OCI-LY7 (cell line): ENCODE data around the gene C4orf36. TPM values are rescaled to one million over a fixed set of nuclear protein-coding genes. Genes with fewer than 3 reads are reported as not detected.

ENCODE experiments used
- BruUV-seq: library from RNA; stranded (reverse); fragments of 400-500 nt; replicated peaks from 2 replicates; lab custom pipeline; 2021; lab: Mats Ljungman, UMichigan
- CTCF ChIA-PET: fragments of 300-600 bp; sonication (Branson Sonifier 250); formaldehyde crosslinking; loops from one replicate; lab custom pipeline; 2022; ENCODE audit warnings: antibody characterized with exemption; ENCODE audit not compliant: unreplicated experiment; lab: Charles Lee
- POLR2A ChIA-PET: fragments of 300-600 bp; sonication (Branson Sonifier 250); formaldehyde crosslinking; loops from one replicate; lab custom pipeline; 2022; ENCODE audit warnings: antibody characterized with exemption; lab: Charles Lee
- DNase-seq: peaks from one replicate; pipeline ENCODE4 v3.0.0-alpha.2; 2015; ENCODE audit warnings: low spot score
- H2AFZ ChIP-seq: fragments of 200-600 bp; sonication (generic), shearing (Covaris generic); 2 replicates; pipeline ENCODE4 v1.6.1; 2014; ENCODE audit warnings: mild to moderate bottlenecking, antibody characterized with exemption, low read length, moderate library complexity
- H3K27ac ChIP-seq: fragments of 200-600 bp; sonication (generic); 2 replicates; pipeline ENCODE4 v1.5.1; 2014; ENCODE audit warnings: mixed run types, low read depth, mild to moderate bottlenecking, moderate library complexity, low read length, inconsistent platforms; ENCODE audit not compliant: poor library complexity, severe bottlenecking
- H3K36me3 ChIP-seq: fragments of 200-600 bp; sonication (generic); 2 replicates; pipeline ENCODE4 v1.6.1; 2014; ENCODE audit warnings: mild to moderate bottlenecking, antibody characterized with exemption, low read length, moderate library complexity, mixed read lengths; ENCODE audit not compliant: insufficient read depth
- H3K4me1 ChIP-seq: fragments of 200-600 bp; sonication (generic); 2 replicates; pipeline ENCODE4 v1.5.1; 2014; ENCODE audit warnings: mild to moderate bottlenecking, low read length; ENCODE audit not compliant: insufficient read depth, poor library complexity, severe bottlenecking
- H3K4me2 ChIP-seq: fragments of 200-600 bp; sonication (generic); 2 replicates; pipeline ENCODE4 v1.6.1; 2014; ENCODE audit warnings: mild to moderate bottlenecking, low read length
- H3K4me3 ChIP-seq: fragments of 200-600 bp; sonication (generic); 2 replicates; pipeline ENCODE4 v1.5.1; 2014; ENCODE audit warnings: mild to moderate bottlenecking, low read depth, low read length; ENCODE audit not compliant: poor library complexity, severe bottlenecking
- H3K79me2 ChIP-seq: fragments of 200-600 bp; sonication (generic); 2 replicates; pipeline ENCODE4 v1.6.1; 2016; ENCODE audit warnings: low read depth, mild to moderate bottlenecking, low read length, moderate library complexity, mixed read lengths; ENCODE audit not compliant: insufficient read depth
- H3K9me2 ChIP-seq: fragments of 200-600 bp; sonication (generic); 2 replicates; pipeline ENCODE4 v1.6.1; 2016; ENCODE audit warnings: mild to moderate bottlenecking, low read length, mixed read lengths; ENCODE audit not compliant: insufficient read depth
- H3K9me3 ChIP-seq: fragments of 200-600 bp; sonication (generic); 2 replicates; pipeline ENCODE4 v1.6.1; 2014; ENCODE audit warnings: mild to moderate bottlenecking, mixed run types, low read length, mixed read lengths
- H4K20me1 ChIP-seq: fragments of 200-600 bp; sonication (generic); 2 replicates; pipeline ENCODE4 v1.6.1; 2014; ENCODE audit warnings: mild to moderate bottlenecking, antibody characterized with exemption, low read length, moderate library complexity, mixed read lengths; ENCODE audit not compliant: insufficient read depth
- CTCF ChIP-seq: fragments of 200-600 bp; sonication (generic); conservative IDR thresholded peaks from 2 replicates; pipeline ENCODE4 v1.5.1; 2014; ENCODE audit warnings: mild to moderate bottlenecking, antibody characterized with exemption, low read length, moderate library complexity, mixed read lengths
- EZH2phosphoT487 ChIP-seq: fragments of 200-600 bp; sonication (generic); IDR thresholded peaks from 2 replicates; pipeline ENCODE4 v1.6.1; 2018; ENCODE audit warnings: low read depth, borderline replicate concordance, mild to moderate bottlenecking, mixed run types, antibody characterized with exemption, low read length, moderate library complexity, mixed read lengths
- intact Hi-C: fragments of 100-400 bp; cut with micrococcal nuclease; formaldehyde crosslinking; loops from one replicate; pipeline ENCODE4 v1.10.0; 2022; ENCODE audit not compliant: unreplicated experiment
- total RNA-seq, 2 experiments: library from RNA; depleted of rRNA in 1 of 2; stranded (reverse); fragments of >200 nt in 1 of 2; shearing (Covaris generic) in 1 of 2; gene quantifications; 2 replicates each; pipeline ENCODE4 v1.2.3, GENCODE V29; 2014 to 2022

C4orf36 gene
- total RNA-seq, 2 experiments from 2014 or later, result 1.4 TPM; not detected in 1

DNA sequence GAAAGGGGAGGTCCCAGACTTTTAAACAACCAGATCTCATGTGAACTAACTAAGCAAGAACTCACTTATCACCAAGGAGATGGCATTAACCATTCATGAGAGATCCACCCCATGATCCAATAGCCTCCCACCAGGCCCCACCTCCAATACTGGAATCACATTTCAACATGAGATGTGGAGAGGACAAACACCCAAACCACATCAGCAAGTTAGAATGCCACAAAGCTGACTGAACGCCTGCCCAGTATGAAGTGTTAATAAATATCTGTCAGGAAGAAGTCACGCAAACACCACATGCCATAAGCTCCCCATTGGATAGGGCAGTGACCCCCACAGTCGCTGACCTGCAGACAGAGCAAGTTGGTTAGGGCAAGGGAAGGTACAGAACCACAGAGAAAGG is 57.3 kb downstream of the C4orf36 start:
- ChIA-PET POLR2A (interaction anchor here (0.7 kb wide), 1 partner anchor 12 kb away, joined by 3 read pairs; no protein-coding TSS in a partner anchor), CTCF (no interaction called here)
- Histone ChIP-seq H3K9me3 (no peaks in the 10 kb centered on the region), H3K9me2 (no peaks in the 10 kb centered on the region), H3K4me3 (no peak overlapping the region), H3K27ac (no peak overlapping the region), H3K4me1 (no peaks in the 10 kb centered on the region), H3K36me3 (no peaks in the 10 kb centered on the region), H3K79me2 (no peaks in the 10 kb centered on the region), H2AFZ (no peak overlapping the region), H4K20me1 (no peaks in the 10 kb centered on the region), H3K4me2 (no peak overlapping the region)
- DNase-seq, result no peak
- BruUV-seq, result no TSS peak
- intact Hi-C loops, result no loop called here
- TF ChIP-seq CTCF (no peak), EZH2phosphoT487 (no peak)

- Histone ChIP-seq H3K27ac (no peak overlapping the region), H4K20me1 (no peaks in the 10 kb centered on the region), H2AFZ (no peak overlapping the region), H3K9me3 (no peaks in the 10 kb centered on the region), H3K4me2 (no peak overlapping the region), H3K4me1 (no peaks in the 10 kb centered on the region), H3K4me3 (no peak overlapping the region), H3K36me3 (no peaks in the 10 kb centered on the region), H3K79me2 (no peaks in the 10 kb centered on the region), H3K9me2 (no peaks in the 10 kb centered on the region)
- intact Hi-C loops, result no loop called here
- ChIA-PET POLR2A (interaction anchor here (0.6 kb wide), 1 partner anchor 1748 kb away, joined by 3 read pairs; no protein-coding TSS in a partner anchor), CTCF (no interaction called here)
- DNase-seq, result no peak
- TF ChIP-seq CTCF (no peak), EZH2phosphoT487 (no peak)
- no TSS peak for BruUV-seq
Measured at GRCh38 chr4:86833615-86834014, 58.6 kb downstream of the C4orf36 start.

GRCh38 chr4:86831262-86832130 is 60.7 kb downstream of the C4orf36 start:
- Histone ChIP-seq H3K79me2 (no peaks in the 10 kb centered on the region), H3K4me1 (no peaks in the 10 kb centered on the region), H3K36me3 (no peaks in the 10 kb centered on the region), H3K9me2 (no peaks in the 10 kb centered on the region), H3K27ac (no peak overlapping the region), H2AFZ (no peak overlapping the region), H3K9me3 (no peaks in the 10 kb centered on the region), H4K20me1 (no peaks in the 10 kb centered on the region), H3K4me2 (no peak overlapping the region), H3K4me3 (no peak overlapping the region)
- DNase-seq, result no peak
- TF ChIP-seq CTCF, result no peak
- no peak for TF ChIP-seq EZH2phosphoT487
- CTCF ChIA-PET, result no interaction called here
- POLR2A ChIA-PET, result interaction anchor here (0.6 kb wide), 1 partner anchor 576 kb away, joined by 3 read pairs; no protein-coding TSS in a partner anchor
- intact Hi-C loops, result no loop called here
- BruUV-seq, result no TSS peak
